GM19351 (cell line): ENCODE measurements around the gene HSPA4.
A peak's percentile ranks its signal among the peaks of the same experiment; 100 is the strongest.

Experiments used
- ATAC-seq: cut with Tn5 transposase; IDR thresholded peaks from one replicate; pipeline ENCODE4 v1.9.1; 2021; ENCODE audit warnings: mild to moderate bottlenecking, moderate library complexity; ENCODE audit not compliant: unreplicated experiment

Gene HSPA4

GRCh38 chr5:133088064-133088463 lies 36.3 kb downstream of the HSPA4 start:
- ATAC-seq: no peak

GRCh38 chr5:133091034-133091433 lies 39.2 kb downstream of the HSPA4 start:
- ATAC-seq: no peak

DNA sequence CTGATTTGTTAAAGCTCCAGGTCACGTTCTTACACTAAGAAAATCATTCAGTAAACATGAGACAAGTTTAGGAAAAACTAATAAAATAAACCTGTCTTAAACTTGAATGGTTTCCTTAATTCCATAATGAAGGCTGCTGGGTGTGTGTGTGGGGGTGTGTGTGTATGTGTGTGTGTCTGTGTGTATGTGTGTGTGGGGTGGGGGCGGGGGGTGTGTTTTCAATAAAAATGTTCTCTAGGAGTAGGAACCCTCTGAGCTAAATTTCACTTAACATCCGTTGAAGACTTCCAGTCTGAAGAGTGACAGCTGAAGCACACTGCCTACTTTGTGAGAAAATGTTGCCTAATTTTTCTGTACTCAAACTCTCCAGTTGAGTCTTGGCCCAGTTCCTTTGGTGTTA lies 54.5 kb downstream of the HSPA4 start:
- no peak for ATAC-seq

DNA sequence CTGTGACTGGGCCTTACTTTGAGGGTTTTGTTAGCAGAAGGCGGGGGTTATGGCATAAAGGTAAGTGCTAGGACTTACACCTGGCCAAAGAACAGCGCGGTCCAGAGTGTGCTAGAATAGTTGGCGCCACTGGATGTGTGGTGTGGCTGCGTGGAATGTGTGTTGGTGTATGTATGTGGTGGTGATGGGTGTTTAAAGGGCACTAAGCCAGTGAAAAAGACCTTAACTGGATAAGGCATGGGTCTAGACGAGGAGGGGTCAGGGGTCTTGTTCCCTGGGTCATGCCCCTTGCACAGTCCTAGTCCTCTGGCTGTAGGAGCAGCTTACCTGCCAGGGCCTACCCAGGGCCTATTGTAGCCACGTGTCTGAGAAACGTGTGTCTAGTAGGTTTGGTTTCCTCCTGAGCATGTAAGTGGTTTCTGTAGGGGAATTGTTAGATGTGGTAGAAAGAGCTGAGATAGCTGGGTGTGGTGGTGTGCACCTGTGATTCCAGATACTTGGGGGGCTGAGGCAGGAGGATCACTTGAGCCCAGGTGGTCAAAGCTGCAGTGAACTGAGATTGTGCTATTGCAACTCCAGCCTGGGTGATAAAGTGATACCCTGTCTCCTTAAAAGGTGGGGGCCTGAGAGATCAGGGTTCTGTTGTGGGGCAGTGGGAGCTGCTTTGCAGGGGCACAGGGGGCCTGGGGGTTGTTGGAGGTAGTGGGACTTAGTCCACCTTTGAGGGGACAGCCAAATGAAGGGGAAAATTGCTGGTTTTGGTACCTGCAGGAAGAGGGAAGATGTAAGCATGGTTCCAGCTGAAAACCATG lies 55.2 kb downstream of the HSPA4 start:
- no peak for ATAC-seq

DNA sequence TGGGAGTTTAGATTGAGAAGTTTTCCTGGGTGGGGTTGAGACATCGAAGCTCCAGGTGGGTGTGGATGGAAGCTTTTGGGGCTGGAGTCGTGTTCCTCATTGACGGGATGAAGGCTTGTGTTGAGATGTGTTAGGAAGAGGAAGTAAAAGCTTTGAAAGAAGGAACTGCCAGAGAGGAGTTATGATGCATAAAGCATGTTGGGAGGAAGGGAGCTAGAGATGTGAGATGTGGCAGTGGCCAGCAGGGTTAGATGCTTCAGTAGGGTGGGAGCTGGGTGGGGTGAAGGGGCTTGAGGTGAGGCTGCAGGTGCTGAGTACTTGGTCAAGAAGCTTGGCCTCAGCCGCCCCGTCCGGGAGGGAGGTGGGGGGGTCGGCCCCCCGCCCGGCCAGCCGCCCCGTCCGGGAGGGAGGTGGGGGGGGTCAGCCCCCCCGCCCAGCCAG lies 56.7 kb downstream of the HSPA4 start:
- ATAC-seq: no peak

DNA sequence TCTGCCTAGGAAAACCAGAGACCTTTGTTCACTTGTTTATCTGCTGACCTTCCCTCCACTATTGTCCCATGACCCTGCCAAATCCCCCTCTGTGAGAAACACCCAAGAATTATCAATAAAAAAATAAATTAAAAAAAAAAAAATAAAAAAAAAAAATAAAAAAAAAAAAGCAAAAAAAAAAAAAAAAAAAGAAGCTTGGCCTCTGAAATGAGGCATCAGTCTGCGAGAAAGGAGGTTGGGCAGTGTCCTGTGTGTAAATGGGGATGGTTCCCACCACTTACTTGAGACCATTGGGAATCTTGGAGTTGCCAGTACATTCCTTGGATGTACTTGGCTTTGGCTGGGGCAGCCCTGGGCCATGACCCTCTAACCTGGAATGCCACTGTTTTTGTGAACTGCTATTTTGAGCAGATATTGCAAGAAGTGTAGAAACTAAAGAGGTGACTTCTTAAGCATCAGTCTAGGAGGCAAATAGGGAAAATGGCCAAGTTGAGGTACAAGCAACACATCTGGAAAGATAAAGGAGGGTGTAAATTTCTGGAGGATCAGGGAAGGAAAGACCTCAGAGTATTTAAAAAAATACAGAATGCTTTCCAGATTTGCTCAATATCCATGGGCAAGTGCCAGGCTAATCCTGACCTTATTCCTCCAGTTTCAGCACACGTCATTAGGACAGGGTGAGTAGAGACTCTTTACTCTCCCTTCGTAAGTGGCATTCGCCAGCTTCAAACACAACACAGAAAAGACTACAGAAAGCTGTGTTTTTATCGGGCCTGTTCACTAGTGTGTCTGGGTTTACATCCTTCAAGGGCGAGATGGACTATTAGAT lies 58.1 kb downstream of the HSPA4 start:
- no peak for ATAC-seq

GRCh38 chr5:133110709-133111108 lies 58.9 kb downstream of the HSPA4 start:
- ATAC-seq: no peak

GRCh38 chr5:133111299-133111698 lies 59.5 kb downstream of the HSPA4 start:
- ATAC-seq: peak; percentile 48

GRCh38 chr5:133112026-133112660 lies 60.3 kb downstream of the HSPA4 start:
- ATAC-seq: no peak

- ATAC-seq: no peak
These were observed 61.7 kb downstream of the HSPA4 start for GRCh38 chr5:133113331-133114061.

DNA sequence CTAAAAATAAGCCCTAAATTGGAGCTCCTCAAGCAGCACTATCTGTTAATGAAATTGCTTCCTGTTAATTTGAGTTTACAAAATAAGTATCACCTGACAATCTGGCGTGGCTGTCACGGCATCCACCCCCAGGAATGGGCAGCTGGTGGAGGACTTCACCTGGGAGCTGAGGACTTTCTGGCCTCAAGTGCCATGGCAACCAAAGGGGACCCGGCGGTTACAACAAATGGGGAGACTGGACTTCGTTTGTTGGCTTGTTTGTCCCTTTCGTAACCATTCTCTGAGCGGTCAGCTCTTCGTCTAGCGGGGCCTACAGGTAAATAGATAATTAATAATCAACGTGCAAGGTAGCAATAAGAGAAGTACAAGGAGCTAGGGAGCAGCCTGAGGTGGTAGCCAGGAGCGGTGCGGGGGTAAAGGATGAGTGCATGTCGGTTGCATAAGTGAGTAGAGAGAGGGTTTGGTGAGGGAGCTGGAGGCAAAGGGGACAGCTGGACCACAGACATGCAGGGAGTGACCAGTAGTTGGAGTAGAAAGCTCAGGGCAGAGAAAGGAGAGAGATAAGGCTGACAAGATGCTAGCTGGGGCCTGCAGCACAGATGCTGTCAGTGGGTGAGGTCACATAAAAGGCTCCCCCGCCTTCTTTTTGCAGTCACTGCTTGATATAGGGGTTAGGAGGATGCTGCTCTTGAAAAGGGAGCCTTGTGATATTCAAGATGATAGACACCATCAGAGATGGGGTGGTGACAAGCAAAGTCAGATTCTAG lies 62.5 kb downstream of the HSPA4 start:
- no peak for ATAC-seq

- ATAC-seq: no peak
These were observed 63.1 kb downstream of the HSPA4 start for GRCh38 chr5:133114933-133115310.

DNA sequence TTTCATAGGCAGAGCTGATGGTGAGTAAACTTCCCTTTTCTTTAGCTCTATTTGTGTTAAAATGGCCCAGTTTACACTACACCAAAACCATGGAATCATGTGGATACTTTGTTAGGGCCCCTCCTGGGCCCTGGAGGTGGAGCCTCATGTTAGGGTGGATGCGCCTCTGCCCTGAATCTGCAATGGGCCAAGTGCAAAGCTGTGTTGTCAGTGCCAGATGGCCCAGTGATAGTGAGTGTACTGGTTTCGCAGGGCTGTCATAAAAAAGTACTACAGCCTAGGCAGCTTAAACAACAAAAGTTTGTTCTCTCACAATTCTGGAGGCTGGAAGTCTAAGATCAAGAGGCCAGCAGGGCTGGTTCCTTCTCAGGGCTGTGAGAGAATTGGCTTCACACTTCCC lies 64.8 kb downstream of the HSPA4 start:
- ATAC-seq: no peak

- no peak for ATAC-seq
These were observed 65.5 kb downstream of the HSPA4 start for GRCh38 chr5:133117166-133117911.

DNA sequence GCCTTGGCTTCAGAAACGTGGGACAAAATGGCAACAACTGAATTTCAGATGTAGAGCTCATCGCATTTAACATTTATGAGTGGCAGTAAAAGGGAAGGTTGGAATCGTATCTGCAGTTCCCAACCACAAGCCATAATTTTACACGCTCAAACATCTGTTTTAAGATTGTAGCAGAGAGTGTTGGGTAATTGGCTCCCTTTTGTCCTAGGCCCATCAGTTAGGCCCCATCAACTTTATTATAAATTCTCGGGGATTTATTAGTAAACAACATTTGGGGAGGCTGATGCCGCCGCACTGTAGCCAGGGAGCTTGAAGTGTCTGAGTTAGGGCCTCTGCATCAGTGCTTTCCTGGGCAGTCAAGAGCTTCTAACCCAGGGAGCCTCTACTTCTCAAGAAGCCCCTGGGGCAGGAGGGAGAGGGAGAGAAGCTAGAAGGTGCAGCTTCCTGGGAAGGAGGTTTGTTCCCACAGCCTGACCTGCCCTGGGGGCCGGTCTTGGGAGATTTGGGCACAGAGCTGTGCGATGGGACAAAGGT lies 66.2 kb downstream of the HSPA4 start:
- ATAC-seq: no peak

DNA sequence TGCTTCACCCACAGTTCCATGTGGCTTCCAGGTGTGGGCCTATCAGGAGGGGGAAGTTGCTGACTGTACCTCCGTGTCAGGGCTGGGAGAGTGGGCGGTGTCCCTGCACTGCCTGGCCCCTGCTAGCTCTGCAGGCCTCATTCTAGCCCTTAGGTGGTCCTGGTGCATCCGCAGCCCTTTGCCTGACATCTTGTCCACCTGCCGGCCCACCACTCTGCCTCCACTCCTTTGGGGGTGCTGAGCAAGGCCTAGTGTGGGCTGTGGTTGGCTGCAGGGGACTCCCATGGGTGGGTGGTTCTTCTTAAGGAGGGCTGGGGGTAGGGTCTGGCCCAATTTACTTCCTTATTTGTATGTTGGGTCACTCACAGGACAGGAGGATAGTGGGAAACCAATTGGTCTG lies 66.9 kb downstream of the HSPA4 start:
- ATAC-seq: no peak

- no peak for ATAC-seq
These were observed 67.5 kb downstream of the HSPA4 start for GRCh38 chr5:133119233-133119711.

DNA sequence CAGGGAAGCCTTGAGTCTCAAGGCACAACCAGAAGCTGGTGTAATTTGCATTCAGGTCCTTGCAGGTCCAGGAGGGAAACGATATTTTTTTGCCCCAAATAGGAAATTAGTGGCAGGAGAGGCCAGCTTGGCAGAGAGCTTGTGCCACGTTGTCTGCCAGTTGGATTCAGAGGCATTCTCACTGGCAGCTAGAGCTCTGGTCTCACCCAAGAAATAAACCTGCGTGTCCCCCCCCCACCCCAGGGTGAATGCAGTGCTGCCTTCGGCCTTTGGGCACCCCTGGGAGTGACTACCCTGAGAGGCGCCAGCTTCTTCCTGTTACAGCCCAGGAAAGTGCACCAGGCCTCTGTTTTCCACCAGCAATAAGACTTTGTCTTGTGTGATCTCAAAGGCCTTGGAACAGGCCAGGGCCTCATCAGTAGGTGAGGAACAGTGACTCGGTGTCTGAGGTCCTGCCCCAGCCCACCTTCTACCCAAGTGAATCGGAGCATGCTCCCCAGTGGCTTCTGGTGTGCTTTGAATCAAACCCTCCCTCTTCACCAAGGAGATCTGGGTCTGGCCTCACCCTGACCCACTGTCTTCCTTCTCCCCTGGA lies 68.4 kb downstream of the HSPA4 start:
- no peak for ATAC-seq

DNA sequence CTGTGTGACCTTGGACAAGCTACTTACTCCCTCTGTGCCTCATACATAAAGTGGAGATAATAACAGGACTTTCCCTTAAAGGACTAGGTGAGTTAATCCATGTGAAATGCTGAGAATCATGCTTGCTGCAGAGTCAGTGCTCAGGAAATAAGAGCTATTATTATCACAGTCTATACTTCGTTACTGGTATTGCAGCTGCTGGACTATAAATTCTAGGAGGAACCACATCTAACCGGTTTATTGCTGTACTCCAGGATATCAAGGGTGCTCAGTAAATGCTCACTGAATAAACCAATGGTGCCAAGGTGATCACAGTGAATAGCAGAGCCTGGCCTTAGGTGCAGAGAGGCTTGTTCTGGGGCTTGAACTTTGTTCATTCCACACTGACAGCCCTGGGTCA lies 69.3 kb downstream of the HSPA4 start:
- ATAC-seq: no peak
